Lower lobe of right lung (tissue), 2 donors: Measurements from ENCODE around the gene RRAS. TPM values are rescaled to one million over a fixed set of nuclear protein-coding genes. Genes with fewer than 3 reads are reported as not detected.

ENCODE experiments used
- ATAC-seq, 2 donors: fragments of 200-7000 bp; cut with Tn5 transposase; one replicate each; pipeline ENCODE4 v1.9.1; 2020 to 2022; ENCODE audit warnings: mild to moderate bottlenecking in 2 of 2, moderate library complexity in 2 of 2
- DNase-seq: peaks from one replicate; pipeline ENCODE4 v3.0.0-alpha.2; 2020
- H3K27ac ChIP-seq: fragments of 200-600 bp; one replicate; pipeline ENCODE4 v1.8.0; 2022
- H3K27me3 ChIP-seq: fragments of 200-600 bp; one replicate; pipeline ENCODE4 v1.8.0; 2022; ENCODE audit warnings: low read depth
- H3K36me3 ChIP-seq: fragments of 200-600 bp; one replicate; pipeline ENCODE4 v1.8.0; 2022; ENCODE audit warnings: mild to moderate bottlenecking
- H3K4me1 ChIP-seq: fragments of 200-600 bp; one replicate; pipeline ENCODE4 v1.8.0; 2022
- H3K4me3 ChIP-seq: fragments of 200-600 bp; one replicate; pipeline ENCODE4 v1.8.0; 2022; ENCODE audit warnings: mild to moderate bottlenecking
- H3K9me3 ChIP-seq: fragments of 200-600 bp; one replicate; pipeline ENCODE4 v1.8.0; 2022
- CTCF ChIP-seq: fragments of 200-600 bp; IDR thresholded peaks from one replicate; pipeline ENCODE4 v1.8.0; 2022; ENCODE audit warnings: antibody characterized with exemption, mild to moderate bottlenecking
- intact Hi-C: fragments of 100-400 bp; cut with DNase I; formaldehyde crosslinking; loops from one replicate; pipeline ENCODE4 v1.11.0; 2022
- total RNA-seq: library from RNA; stranded (reverse); fragmentation: NEBNext Ultra II Directional; extraction: Animal tissue kit (Norgen Biotek cat#: 25700); gene quantifications from one replicate; pipeline ENCODE4 v1.2.1, GENCODE V29; 2021
- donor health status: DM: no; HTN: yes; CAD: no; lungs with severe emphysema.

The RRAS gene
- total RNA-seq, 1 donor from 2014 or later = 114 TPM

- H3K27ac ChIP-seq = peak overlapping the region; percentile 89
- H3K36me3 ChIP-seq = peaks cover 33% of the 10 kb centered on the region
- H3K27me3 ChIP-seq = no peaks in the 10 kb centered on the region
- H3K9me3 ChIP-seq = no peaks in the 10 kb centered on the region
- TF ChIP-seq CTCF = no peak
- intact Hi-C loops = no loop called here
- H3K4me3 ChIP-seq = peak overlapping the region; percentile 99
- peaks cover 23% of the 10 kb centered on the region for H3K4me1 ChIP-seq
- DNase-seq = no peak
- peak in 1 of 2 donors; percentile 0 for ATAC-seq
These were observed 25.1 kb upstream of the RRAS start for GRCh38 chr19:49665036-49665350.

- peak; percentile 29 for TF ChIP-seq CTCF
- intact Hi-C loops = no loop called here
These were observed 24.5 kb upstream of the RRAS start for GRCh38 chr19:49664171-49665035.

GRCh38 chr19:49663224-49663623 lies 23.3 kb upstream of the RRAS start:
- Histone ChIP-seq H3K27ac (no peak overlapping the region), H3K36me3 (peaks cover 50% of the 10 kb centered on the region), H3K4me3 (no peak overlapping the region), H3K9me3 (no peaks in the 10 kb centered on the region), H3K4me1 (peaks cover 23% of the 10 kb centered on the region), H3K27me3 (no peaks in the 10 kb centered on the region)
- intact Hi-C loops = no loop called here
- DNase-seq = no peak
- no peak for ATAC-seq
- TF ChIP-seq CTCF = no peak

More at GRCh38 chr19:49664171-49665035, 24.5 kb upstream of the RRAS start:
- peak overlapping the region; percentile 89 for H3K27ac ChIP-seq
- no peaks in the 10 kb centered on the region for H3K27me3 ChIP-seq
- H3K4me1 ChIP-seq = peaks cover 23% of the 10 kb centered on the region
- no peaks in the 10 kb centered on the region for H3K9me3 ChIP-seq
- DNase-seq = peak; percentile 93
- peaks cover 38% of the 10 kb centered on the region for H3K36me3 ChIP-seq
- peak; percentile 89 to 91 for ATAC-seq
- peak overlapping the region; percentile 99 for H3K4me3 ChIP-seq

GRCh38 chr19:49662011-49662410 lies 22.1 kb upstream of the RRAS start:
- no peak overlapping the region for H3K4me3 ChIP-seq
- no peak for TF ChIP-seq CTCF
- no peak overlapping the region for H3K27ac ChIP-seq
- intact Hi-C loops = no loop called here
- no peaks in the 10 kb centered on the region for H3K9me3 ChIP-seq
- DNase-seq (no peak), ATAC-seq (no peak)
- H3K36me3 ChIP-seq = peaks cover 62% of the 10 kb centered on the region
- H3K27me3 ChIP-seq = no peaks in the 10 kb centered on the region
- H3K4me1 ChIP-seq = peaks cover 23% of the 10 kb centered on the region

GRCh38 chr19:49660338-49660961 lies 20.5 kb upstream of the RRAS start:
- peaks cover 78% of the 10 kb centered on the region for H3K36me3 ChIP-seq
- intact Hi-C loops = no loop called here
- H3K27ac ChIP-seq = no peak overlapping the region
- no peak overlapping the region for H3K4me3 ChIP-seq
- no peaks in the 10 kb centered on the region for H3K9me3 ChIP-seq
- no peak for DNase-seq
- ATAC-seq = no peak
- no peaks in the 10 kb centered on the region for H3K27me3 ChIP-seq
- TF ChIP-seq CTCF = no peak
- H3K4me1 ChIP-seq = peaks cover 12% of the 10 kb centered on the region
